Large intestine (tissue), 3 donors: ENCODE measurements around the gene CEP63. TPM values are rescaled to one million over a fixed set of nuclear protein-coding genes. Genes with fewer than 3 reads are reported as not detected.

Experiments used
- DNase-seq, 2 donors: peaks; one replicate each; pipeline versions ENCODE4 v3.0.0 to v3.0.0-alpha.2; 2013
- H3K27ac ChIP-seq: one replicate; pipeline ENCODE4 v1.5.1; 2013; ENCODE audit warnings: low read length
- H3K27me3 ChIP-seq: 2 replicates; pipeline ENCODE4 v1.6.1; 2013; ENCODE audit warnings: low read length; ENCODE audit not compliant: control insufficient read depth, insufficient read depth
- H3K36me3 ChIP-seq: 2 replicates; pipeline ENCODE4 v1.6.1; 2013; ENCODE audit warnings: low read length; ENCODE audit not compliant: control insufficient read depth, insufficient read depth
- H3K4me1 ChIP-seq: one replicate; pipeline ENCODE4 v1.6.1; 2013; ENCODE audit warnings: low read length; ENCODE audit not compliant: control insufficient read depth, insufficient read depth
- H3K4me3 ChIP-seq: one replicate; pipeline ENCODE4 v1.5.1; 2013; ENCODE audit warnings: low read length
- H3K9me3 ChIP-seq: one replicate; pipeline ENCODE4 v1.6.1; 2013; ENCODE audit warnings: mild to moderate bottlenecking, low read depth, low read length, moderate library complexity; ENCODE audit not compliant: control insufficient read depth
- WGBS: methylation state at CpG from one replicate; pipeline ENCODE4 v1.1.5; 2013; ENCODE audit warnings: low lambda C conversion rate; ENCODE audit not compliant: insufficient coverage; 5-methylcytosine and 5-hydroxymethylcytosine counted together
- polyA plus RNA-seq: library from polyadenylated mRNA; unstranded; fragments of 120-200 nt; gene quantifications from one replicate; pipeline ENCODE4 v1.2.1, GENCODE V29; 2013

The CEP63 gene
- polyA plus RNA-seq, 1 donor, result 23.8 TPM

DNA sequence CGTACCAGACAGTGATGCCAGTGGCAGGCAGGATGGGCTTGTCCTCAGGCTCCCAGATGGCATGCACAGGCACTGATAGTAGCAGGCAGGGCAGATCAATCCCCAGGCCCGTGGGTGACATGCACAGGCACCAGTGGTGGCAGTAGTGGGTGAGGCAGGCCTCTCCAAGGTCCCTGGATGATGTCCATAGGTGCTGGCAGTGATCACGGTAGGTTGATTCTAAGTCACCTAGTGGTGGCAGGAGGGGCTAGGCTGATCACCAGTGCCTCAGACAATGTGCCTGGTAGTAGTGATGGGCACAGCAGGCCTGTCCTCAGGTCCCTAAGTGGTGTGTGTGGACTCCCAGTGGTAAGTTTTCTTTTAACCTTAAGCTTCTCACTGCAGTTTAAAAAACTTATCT is 19.6 kb downstream of the CEP63 start:
- WGBS, result no CpG with 5 or more reads among the region's 3 CpGs
- DNase-seq, result no peak
- peaks cover 17% of the 10 kb centered on the region for H3K9me3 ChIP-seq

DNA sequence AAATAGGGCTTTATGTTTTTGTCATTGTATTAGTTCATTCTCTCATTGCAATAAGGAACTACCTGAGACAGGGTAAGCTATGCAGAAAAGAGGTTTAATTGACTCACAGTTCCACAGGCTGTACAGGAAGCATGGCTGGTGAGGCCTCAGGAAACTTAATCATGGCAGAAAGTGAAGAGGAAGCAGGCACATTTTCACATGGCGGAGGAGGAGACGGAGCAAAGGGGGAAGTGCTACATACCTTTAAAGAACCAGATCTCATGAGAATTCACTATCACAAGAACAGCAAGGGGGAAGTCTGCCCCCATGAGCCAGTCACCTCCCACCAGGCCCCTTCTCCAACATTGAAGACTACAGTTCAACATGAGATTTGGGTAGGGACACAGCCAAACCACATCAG is 25.6 kb downstream of the CEP63 start:
- Histone ChIP-seq H3K27me3 (no peaks in the 10 kb centered on the region), H3K36me3 (peaks cover 25% of the 10 kb centered on the region), H3K4me1 (no peaks in the 10 kb centered on the region), H3K4me3 (no peak overlapping the region), H3K27ac (no peak overlapping the region), H3K9me3 (no peaks in the 10 kb centered on the region)
- WGBS, result 100% methylated on average over 2 of the region's 2 CpGs
- no peak for DNase-seq

More for the DNA sequence above, 19.6 kb downstream of the CEP63 start:
- Histone ChIP-seq H3K27ac (no peak overlapping the region), H3K4me1 (no peaks in the 10 kb centered on the region), H3K27me3 (no peaks in the 10 kb centered on the region), H3K36me3 (peaks cover 17% of the 10 kb centered on the region), H3K4me3 (no peak overlapping the region)

DNA sequence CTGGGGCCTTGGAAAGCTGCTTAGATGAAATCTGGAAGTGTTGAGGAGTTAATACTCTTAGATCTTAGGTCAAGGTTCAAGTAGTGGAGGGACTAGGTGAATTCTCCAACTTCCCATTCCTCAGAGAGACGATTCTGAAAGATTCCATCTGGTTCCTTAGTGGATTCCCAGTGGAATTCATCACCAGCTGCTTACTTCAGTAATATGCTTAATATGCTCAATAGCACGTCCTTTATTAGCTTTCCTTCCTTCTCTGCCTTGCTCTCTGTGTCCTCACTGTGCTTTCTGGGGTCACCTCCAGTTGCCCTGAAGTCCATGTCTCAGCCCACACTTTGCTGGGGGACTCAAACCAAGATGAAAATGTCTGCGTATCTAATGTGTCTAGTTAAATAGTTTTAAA is 31.0 kb downstream of the CEP63 start:
- no peaks in the 10 kb centered on the region for H3K4me1 ChIP-seq
- H3K27ac ChIP-seq, result no peak overlapping the region
- H3K9me3 ChIP-seq, result peaks cover 5% of the 10 kb centered on the region
- H3K27me3 ChIP-seq, result no peaks in the 10 kb centered on the region
- no peak for DNase-seq
- peaks cover 6% of the 10 kb centered on the region for H3K36me3 ChIP-seq
- 20% methylated on average over 1 of the region's 3 CpGs for WGBS
- H3K4me3 ChIP-seq, result no peak overlapping the region

DNA sequence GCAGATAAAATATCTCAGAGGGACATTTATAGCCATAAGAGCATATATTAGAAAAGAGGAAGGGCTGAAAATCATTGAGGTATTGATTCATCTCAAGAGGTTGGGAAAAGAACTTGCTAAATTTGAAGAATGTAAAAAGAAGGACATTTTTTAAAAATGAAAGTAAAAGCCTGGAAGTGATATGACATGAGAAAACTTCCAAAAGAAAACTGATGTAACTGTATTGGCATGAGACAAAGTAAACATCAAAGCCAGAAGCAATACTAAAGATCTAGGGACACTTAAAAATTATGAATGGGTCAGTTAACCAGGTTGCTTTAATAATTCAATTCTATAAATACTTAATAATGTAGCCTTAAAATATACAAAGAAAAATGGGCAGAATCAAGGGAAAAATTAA is 31.9 kb downstream of the CEP63 start:
- Histone ChIP-seq H3K4me3 (no peak overlapping the region), H3K36me3 (peaks cover 6% of the 10 kb centered on the region), H3K9me3 (peaks cover 10% of the 10 kb centered on the region), H3K27ac (no peak overlapping the region), H3K27me3 (no peaks in the 10 kb centered on the region), H3K4me1 (no peaks in the 10 kb centered on the region)
- no peak for DNase-seq

DNA sequence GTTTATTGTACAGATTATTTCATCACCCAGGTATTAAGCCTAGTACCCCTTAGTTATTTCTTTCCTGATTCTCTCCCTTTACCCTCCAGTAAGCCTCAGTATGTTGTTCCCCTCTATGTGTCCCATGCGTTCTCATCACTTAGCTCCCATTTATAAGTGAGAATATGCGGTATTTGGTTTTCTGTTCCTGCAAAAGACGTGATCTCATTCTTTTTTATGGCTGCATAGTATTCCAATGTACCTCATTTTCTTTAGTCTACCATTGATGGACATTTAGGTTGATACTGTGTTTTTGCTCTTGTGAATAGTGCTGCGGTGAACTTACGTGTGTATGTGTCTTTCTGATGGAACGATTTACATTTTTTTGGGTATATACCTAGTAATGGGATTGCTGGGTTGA is 36.7 kb downstream of the CEP63 start:
- H3K36me3 ChIP-seq, result no peaks in the 10 kb centered on the region
- H3K27me3 ChIP-seq, result no peaks in the 10 kb centered on the region
- no peak for DNase-seq
- WGBS, result 100% methylated on average over 1 of the region's 6 CpGs
- H3K4me1 ChIP-seq, result no peaks in the 10 kb centered on the region
- peaks cover 10% of the 10 kb centered on the region for H3K9me3 ChIP-seq
- H3K4me3 ChIP-seq, result no peak overlapping the region
- H3K27ac ChIP-seq, result no peak overlapping the region

DNA sequence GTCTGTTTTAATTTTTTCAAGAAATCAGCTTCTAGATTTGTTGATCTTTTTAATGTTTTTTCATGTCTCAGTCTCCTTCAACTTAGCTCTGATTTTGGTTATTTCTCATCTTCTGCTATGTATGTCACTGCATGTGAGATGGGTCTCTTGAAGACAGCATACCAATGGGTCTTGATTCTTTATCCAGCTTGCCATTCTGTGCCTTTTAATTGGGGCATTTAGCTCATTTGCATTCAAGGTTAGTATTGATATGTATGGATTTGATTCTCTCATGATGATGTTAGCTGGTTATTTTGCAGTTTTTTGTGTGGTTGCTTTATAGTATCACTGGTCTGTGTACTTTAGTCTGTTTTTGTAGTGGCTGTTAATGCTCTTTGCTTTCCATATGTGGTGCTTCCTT is 39.4 kb downstream of the CEP63 start:
- Histone ChIP-seq H3K4me3 (no peak overlapping the region), H3K36me3 (no peaks in the 10 kb centered on the region), H3K27ac (no peak overlapping the region), H3K4me1 (no peaks in the 10 kb centered on the region), H3K9me3 (peaks cover 5% of the 10 kb centered on the region), H3K27me3 (no peaks in the 10 kb centered on the region)
- DNase-seq, result no peak

DNA sequence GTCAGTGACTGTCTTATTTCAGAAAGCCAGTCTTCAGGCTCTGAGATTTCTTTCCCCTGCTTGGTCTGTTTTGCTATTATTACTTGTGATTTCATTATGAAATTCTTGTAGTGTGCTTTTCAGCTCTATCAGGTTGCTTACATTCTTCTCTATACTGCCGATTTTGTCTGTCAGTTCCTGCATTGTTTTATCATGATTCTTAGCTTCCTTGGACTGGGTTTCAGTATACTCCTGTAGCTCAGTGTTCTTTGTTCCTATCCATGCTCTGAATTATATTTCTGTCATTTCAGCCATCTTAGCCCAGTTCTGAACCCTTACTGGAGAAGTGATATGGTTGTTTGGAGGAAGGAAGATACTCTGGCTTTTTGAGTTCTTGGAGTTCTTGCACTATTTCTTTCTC is 40.5 kb downstream of the CEP63 start:
- Histone ChIP-seq H3K27me3 (no peaks in the 10 kb centered on the region), H3K4me3 (no peak overlapping the region), H3K36me3 (no peaks in the 10 kb centered on the region), H3K27ac (no peak overlapping the region), H3K9me3 (peaks cover 5% of the 10 kb centered on the region), H3K4me1 (no peaks in the 10 kb centered on the region)
- no peak for DNase-seq
- 100% methylated on average over 1 of the region's 1 CpG for WGBS

DNA sequence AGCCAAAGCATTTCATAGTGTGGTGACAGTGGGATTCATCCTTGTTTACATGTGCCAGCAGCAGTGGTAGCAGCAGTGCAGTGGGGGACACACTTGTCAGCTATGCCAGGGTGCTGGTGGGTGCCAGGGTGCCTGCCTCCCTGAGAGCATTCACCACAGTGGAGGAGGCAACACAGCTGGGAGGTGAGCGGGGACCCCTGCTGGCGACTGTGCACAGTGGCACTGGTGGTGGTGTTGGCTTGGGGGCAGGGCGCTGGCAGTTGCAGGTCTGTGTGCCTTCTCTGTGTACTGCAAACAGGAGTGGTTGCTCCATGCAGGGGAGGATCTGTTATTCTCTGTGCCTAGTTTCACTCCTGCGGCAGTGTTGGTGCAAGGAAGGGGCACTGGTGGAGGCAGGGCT is 41.2 kb downstream of the CEP63 start:
- WGBS, result no CpG with 5 or more reads among the region's 4 CpGs
- no peaks in the 10 kb centered on the region for H3K27me3 ChIP-seq
- DNase-seq, result no peak
- peaks cover 5% of the 10 kb centered on the region for H3K9me3 ChIP-seq
- H3K4me3 ChIP-seq, result no peak overlapping the region
- H3K36me3 ChIP-seq, result no peaks in the 10 kb centered on the region
- H3K4me1 ChIP-seq, result no peaks in the 10 kb centered on the region
- H3K27ac ChIP-seq, result no peak overlapping the region

DNA sequence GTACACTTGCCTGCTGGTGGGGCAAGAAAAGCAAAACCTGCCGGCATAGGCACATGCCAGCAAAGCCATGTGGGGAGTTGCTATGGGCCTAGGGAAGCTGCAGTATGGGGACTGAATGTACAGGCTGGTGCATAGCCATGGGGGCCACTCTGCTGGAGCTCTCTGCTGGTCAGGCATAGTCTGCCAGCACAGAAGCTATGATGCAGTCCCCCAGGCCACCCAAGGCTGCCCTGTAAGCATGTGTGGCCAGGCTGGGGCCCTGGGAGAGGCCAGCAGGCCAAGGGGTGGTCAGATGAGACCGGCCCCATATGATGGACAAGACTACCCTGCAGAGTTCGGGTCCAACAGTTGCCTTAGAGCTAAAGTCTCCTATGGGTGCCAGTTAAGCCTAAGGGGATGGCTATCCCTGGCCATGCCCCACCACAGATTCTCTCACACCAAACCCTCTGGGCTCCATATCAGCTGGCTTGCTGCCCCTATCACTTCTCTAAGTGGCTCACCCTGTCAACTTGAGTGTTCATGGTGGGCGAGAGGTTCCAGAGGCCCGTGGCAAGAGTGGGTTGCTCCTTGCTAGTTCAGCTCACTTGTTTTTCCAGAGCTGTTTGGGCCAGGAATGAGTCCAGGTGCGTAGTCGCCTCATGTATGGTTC is 41.8 kb downstream of the CEP63 start:
- no peak overlapping the region for H3K4me3 ChIP-seq
- H3K27me3 ChIP-seq, result no peaks in the 10 kb centered on the region
- no peaks in the 10 kb centered on the region for H3K4me1 ChIP-seq
- H3K27ac ChIP-seq, result no peak overlapping the region
- peaks cover under 1% of the 10 kb centered on the region for H3K9me3 ChIP-seq
- peaks cover 1% of the 10 kb centered on the region for H3K36me3 ChIP-seq
- no CpG with 5 or more reads among the region's 7 CpGs for WGBS
- DNase-seq, result no peak

DNA sequence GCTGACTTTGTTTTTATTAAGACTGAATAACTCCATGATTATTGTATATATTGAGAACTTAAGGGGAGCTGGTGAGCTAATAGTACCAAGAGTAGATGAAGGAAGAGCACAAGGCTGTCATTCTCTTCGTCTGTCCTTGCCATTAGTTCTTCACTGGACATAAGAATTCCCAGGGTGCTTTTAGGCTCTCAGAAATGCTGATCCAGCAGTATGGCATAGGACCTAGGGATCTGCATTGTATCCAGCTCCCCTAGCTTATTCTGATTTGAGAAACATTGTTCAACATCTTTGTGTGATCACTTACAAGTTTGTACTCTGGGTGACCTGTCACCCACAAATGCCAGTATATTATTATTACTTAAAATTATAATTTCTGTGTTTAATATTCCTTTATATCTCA is 47.6 kb downstream of the CEP63 start:
- Histone ChIP-seq H3K36me3 (peaks cover 27% of the 10 kb centered on the region), H3K27ac (no peak overlapping the region), H3K4me1 (no peaks in the 10 kb centered on the region), H3K9me3 (no peaks in the 10 kb centered on the region), H3K27me3 (no peaks in the 10 kb centered on the region), H3K4me3 (no peak overlapping the region)
- no peak for DNase-seq
- no CpG with 5 or more reads among the region's 1 CpG for WGBS

DNA sequence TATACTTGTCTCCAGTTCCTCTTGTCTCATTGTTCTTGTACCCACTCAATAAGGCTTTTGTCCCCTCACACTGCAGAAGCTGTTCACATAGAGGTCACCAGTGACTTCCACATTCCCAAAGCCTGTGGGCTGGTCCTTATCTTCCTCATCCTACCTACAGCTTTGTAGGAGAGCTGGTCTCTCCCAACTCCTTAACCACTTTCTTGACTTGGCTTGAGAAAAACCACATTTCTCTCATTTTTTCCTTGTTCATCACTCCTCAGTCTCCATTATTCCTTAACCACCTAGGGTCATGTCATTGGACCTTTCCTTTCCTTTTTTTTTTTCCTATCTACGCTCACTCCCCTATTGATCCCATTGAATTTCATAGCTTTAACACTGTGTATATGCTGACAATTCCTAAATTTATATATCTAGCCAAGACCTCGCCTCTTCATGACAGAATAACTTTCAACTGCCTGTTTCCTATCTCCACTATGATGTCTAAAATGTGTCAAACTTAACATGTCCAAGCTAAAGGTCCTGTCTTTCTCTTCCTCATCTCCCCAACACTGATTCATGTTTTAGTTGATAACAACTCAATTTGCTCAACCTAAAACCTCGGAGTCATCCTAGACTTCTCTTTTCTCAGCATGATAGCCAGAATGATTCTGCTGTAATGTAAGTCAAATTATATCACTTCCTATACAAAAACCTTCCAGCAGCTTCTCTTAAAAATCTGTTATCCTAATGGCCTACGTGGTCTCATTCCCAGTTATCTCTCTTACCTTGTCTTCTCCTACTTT is 49.5 kb downstream of the CEP63 start:
- Histone ChIP-seq H3K36me3 (peaks cover 27% of the 10 kb centered on the region), H3K4me3 (no peak overlapping the region), H3K27me3 (no peaks in the 10 kb centered on the region), H3K4me1 (no peaks in the 10 kb centered on the region), H3K9me3 (no peaks in the 10 kb centered on the region), H3K27ac (no peak overlapping the region)
- 100% methylated on average over 2 of the region's 4 CpGs for WGBS
- no peak for DNase-seq
